Keratinocyte (primary cell): ENCODE results near the gene IL10RA. TPM values are rescaled to one million over a fixed set of nuclear protein-coding genes. Genes with fewer than 3 reads are reported as not detected.

ENCODE experiments used
- DNase-seq: peaks from one replicate; pipeline ENCODE4 v3.0.0-alpha.2; 2011; ENCODE audit warnings: low read depth, missing footprints, low spot score
- FAIRE-seq: peaks from 2 replicates; lab custom pipeline; 2011; peaks lifted over from hg19 to GRCh38; lab: Jason Lieb, UNC
- H2AFZ ChIP-seq: 2 replicates; pipeline ENCODE4 v1.6.0; 2012; ENCODE audit warnings: low read length, control low read depth, inconsistent platforms; ENCODE audit not compliant: control insufficient read depth
- H3K27ac ChIP-seq: 2 replicates; pipeline ENCODE4 v1.5.1; 2011; ENCODE audit warnings: low read length; ENCODE audit not compliant: control insufficient read depth, insufficient read depth
- H3K27me3 ChIP-seq: 3 replicates; pipeline ENCODE4 v1.6.0; 2011; ENCODE audit warnings: low read length; ENCODE audit not compliant: control insufficient read depth, insufficient read depth; ENCODE audit errors: extremely low read depth
- H3K36me3 ChIP-seq, 2 experiments: 2 replicates in 1 of 2; 3 replicates in 1 of 2; pipeline ENCODE4 v1.5.1; 2011; ENCODE audit warnings: low read length in 2 of 2, mild to moderate bottlenecking in 1 of 2; ENCODE audit not compliant: control insufficient read depth in 2 of 2, insufficient read depth in 2 of 2; ENCODE audit errors: extremely low read depth in 1 of 2
- H3K4me1 ChIP-seq: 3 replicates; pipeline ENCODE4 v1.5.1; 2011; ENCODE audit warnings: low read length; ENCODE audit not compliant: control insufficient read depth, insufficient read depth; ENCODE audit errors: extremely low read depth
- H3K4me2 ChIP-seq: 3 replicates; pipeline ENCODE4 v1.6.0; 2011; ENCODE audit warnings: low read depth, low read length; ENCODE audit not compliant: control insufficient read depth, insufficient read depth; ENCODE audit errors: extremely low read depth
- H3K4me3 ChIP-seq, 3 experiments: fragments of 200-600 bp in 1 of 3; sonication (generic) in 1 of 3; 2 replicates in 2 of 3; 3 replicates in 1 of 3; pipeline ENCODE4 v1.5.1; 2011 to 2016; ENCODE audit warnings: low read length in 3 of 3, mild to moderate bottlenecking in 3 of 3, control low read depth in 2 of 3, inconsistent platforms in 1 of 3, low read depth in 1 of 3, mixed read lengths in 1 of 3, mixed run types in 1 of 3, moderate library complexity in 1 of 3; ENCODE audit not compliant: control insufficient read depth in 2 of 3, insufficient read depth in 2 of 3; ENCODE audit errors: extremely low read depth in 1 of 3
- H3K79me2 ChIP-seq: 2 replicates; pipeline ENCODE4 v1.6.0; 2012; ENCODE audit warnings: low read length; ENCODE audit not compliant: control insufficient read depth, insufficient read depth
- H3K9ac ChIP-seq: 3 replicates; pipeline ENCODE4 v1.6.0; 2011; ENCODE audit warnings: low read length; ENCODE audit not compliant: control insufficient read depth, insufficient read depth; ENCODE audit errors: extremely low read depth
- H3K9me1 ChIP-seq: 3 replicates; pipeline ENCODE4 v1.6.0; 2011; ENCODE audit warnings: low read length; ENCODE audit not compliant: control insufficient read depth, insufficient read depth; ENCODE audit errors: extremely low read depth
- H3K9me3 ChIP-seq: 2 replicates; pipeline ENCODE4 v1.5.1; 2012; ENCODE audit warnings: low read depth, low read length; ENCODE audit not compliant: control insufficient read depth
- H4K20me1 ChIP-seq: 3 replicates; pipeline ENCODE4 v1.6.0; 2011; ENCODE audit warnings: low read length; ENCODE audit not compliant: control insufficient read depth, insufficient read depth; ENCODE audit errors: extremely low read depth
- CTCF ChIP-seq, 3 experiments: IDR thresholded peaks in 1 of 3; conservative IDR thresholded peaks in 1 of 3; optimal IDR thresholded peaks in 1 of 3; 2 replicates in 2 of 3; 3 replicates in 1 of 3; pipeline versions ENCODE3 to v1.5.1; 2011; ENCODE audit warnings: low read length in 3 of 3, mild to moderate bottlenecking in 3 of 3, moderate library complexity in 2 of 3, control low read depth in 1 of 3, inconsistent platforms in 1 of 3; ENCODE audit not compliant: insufficient read depth in 2 of 3; ENCODE audit errors: extremely low read depth in 1 of 3
- EZH2 ChIP-seq: IDR thresholded peaks from one replicate; pipeline ENCODE4 v1.6.1; 2012; ENCODE audit warnings: inconsistent platforms, mild to moderate bottlenecking, low read length, moderate library complexity
- dilution Hi-C: fragments of 300-500 bp; cut with MboI; formaldehyde crosslinking; loops from one replicate; pipeline ENCODE4 v1.7.0; 2020; ENCODE audit warnings: low sequenced_read_pairs; ENCODE audit not compliant: extremely low pct_ligation_motif_present
- polyA plus RNA-seq, 5 experiments: library from polyadenylated mRNA; depleted of rRNA in 3 of 5; stranded (reverse) in 3 of 5; stranded (forward) in 1 of 5; unstranded in 1 of 5; fragments of >200 nt; gene quantifications; 1 replicate in 1 of 5; 2 replicates in 3 of 5; 3 replicates in 1 of 5; pipeline versions ENCODE4 v1.2.1 to v1.2.3, GENCODE V29; 2011 to 2012; ENCODE audit warnings: missing spikeins in 2 of 5, low read depth in 1 of 5, low replicate concordance in 1 of 5

Gene IL10RA
- polyA plus RNA-seq, 1 donor (not counting 4 experiments of a cell fraction or from before 2014, with no cell fraction given) = 0.04 TPM

GRCh38 chr11:117978991-117979390 lies 7.2 kb upstream of the IL10RA start:
- Histone ChIP-seq H3K27me3 (peaks cover 4% of the 10 kb centered on the region), H3K9ac (no peak overlapping the region), H3K4me1 (no peaks in the 10 kb centered on the region), H3K9me1 (no peaks in the 10 kb centered on the region), H3K4me3 (no peak overlapping the region), H3K9me3 (no peaks in the 10 kb centered on the region), H3K4me2 (no peak overlapping the region), H3K79me2 (no peaks in the 10 kb centered on the region), H3K36me3 (no peaks in the 10 kb centered on the region), H4K20me1 (no peaks in the 10 kb centered on the region), H2AFZ (no peak overlapping the region), H3K27ac (no peak overlapping the region)
- dilution Hi-C loops = no loop called here
- TF ChIP-seq EZH2 = no peak
- no peak for TF ChIP-seq CTCF (optimal IDR thresholded peaks at IDR 0.05 in 1 of 3, IDR thresholded peaks at IDR 0.05 in 1 of 3, conservative IDR thresholded peaks at IDR 0.05 in 1 of 3; ENCODE audit: extremely low read depth in 1 of 3, insufficient read depth in 2 of 3, low read length in 3 of 3)
- DNase-seq (no peak), FAIRE-seq (no peak)

GRCh38 chr11:117979481-117980211 lies 6.5 kb upstream of the IL10RA start:
- no peak for TF ChIP-seq CTCF (optimal IDR thresholded peaks at IDR 0.05 in 1 of 3, IDR thresholded peaks at IDR 0.05 in 1 of 3, conservative IDR thresholded peaks at IDR 0.05 in 1 of 3; ENCODE audit: extremely low read depth in 1 of 3, insufficient read depth in 2 of 3, low read length in 3 of 3)
- TF ChIP-seq EZH2 = no peak
- Histone ChIP-seq H3K4me2 (no peak overlapping the region), H3K27ac (no peak overlapping the region), H3K4me3 (no peak overlapping the region), H3K27me3 (peaks cover 5% of the 10 kb centered on the region), H4K20me1 (no peaks in the 10 kb centered on the region), H3K79me2 (no peaks in the 10 kb centered on the region), H3K9ac (no peak overlapping the region), H3K9me3 (no peaks in the 10 kb centered on the region), H3K9me1 (no peaks in the 10 kb centered on the region), H2AFZ (no peak overlapping the region), H3K36me3 (no peaks in the 10 kb centered on the region), H3K4me1 (no peaks in the 10 kb centered on the region)
- FAIRE-seq (no peak), DNase-seq (no peak)
- dilution Hi-C loops = no loop called here
